HG02678 (cell line): ENCODE results near the gene FAAP100.
A peak's percentile ranks its signal among the peaks of the same experiment; 100 is the strongest.

Source experiments
- ATAC-seq: cut with Tn5 transposase; IDR thresholded peaks from one replicate; pipeline ENCODE4 v1.9.1; 2021; ENCODE audit warnings: mild to moderate bottlenecking, moderate library complexity; ENCODE audit not compliant: unreplicated experiment

FAAP100 gene

GRCh38 chr17:81526662-81527571 is 25.2 kb downstream of the FAAP100 start:
- no peak for ATAC-seq

- ATAC-seq, result no peak
These were observed 27.3 kb downstream of the FAAP100 start for GRCh38 chr17:81524865-81525159.

- no peak for ATAC-seq
These were observed 27.9 kb downstream of the FAAP100 start for GRCh38 chr17:81524039-81524864.

- ATAC-seq, result no peak
These were observed 28.6 kb downstream of the FAAP100 start for GRCh38 chr17:81523402-81524038.

- ATAC-seq, result no peak
These were observed 29.4 kb downstream of the FAAP100 start for GRCh38 chr17:81522491-81523401.

- no peak for ATAC-seq
These were observed 31.9 kb downstream of the FAAP100 start for GRCh38 chr17:81520021-81520901.

- no peak for ATAC-seq
These were observed 32.7 kb downstream of the FAAP100 start for GRCh38 chr17:81519284-81520020.

GRCh38 chr17:81518785-81519283 is 33.3 kb downstream of the FAAP100 start:
- no peak for ATAC-seq

GRCh38 chr17:81518113-81518784 is 33.9 kb downstream of the FAAP100 start:
- ATAC-seq, result no peak

- peak; percentile 30 for ATAC-seq
These were observed 34.6 kb downstream of the FAAP100 start for GRCh38 chr17:81517339-81518112.

- ATAC-seq, result no peak
These were observed 35.2 kb downstream of the FAAP100 start for GRCh38 chr17:81517009-81517338.

- ATAC-seq, result no peak
These were observed 35.7 kb downstream of the FAAP100 start for GRCh38 chr17:81516439-81516838.

GRCh38 chr17:81515530-81516041 is 36.6 kb downstream of the FAAP100 start:
- ATAC-seq, result no peak

GRCh38 chr17:81514739-81515529 is 37.2 kb downstream of the FAAP100 start:
- peak; percentile 21 for ATAC-seq

GRCh38 chr17:81514489-81514738 is 37.7 kb downstream of the FAAP100 start:
- no peak for ATAC-seq

GRCh38 chr17:81513753-81514488 is 38.2 kb downstream of the FAAP100 start:
- no peak for ATAC-seq
